HepG2 (cell line): ENCODE results near the gene TNFRSF6B. TPM values are rescaled to one million over a fixed set of nuclear protein-coding genes. Genes with fewer than 3 reads are reported as not detected.

Experiments
- CAMTA2 ChIP-seq: sonication (generic); formaldehyde crosslinking; IDR thresholded peaks from 2 replicates; pipeline ENCODE4 v1.4.0; 2020; ENCODE audit warnings: mild to moderate bottlenecking, missing genetic modification reagents, borderline replicate concordance
- CBFB ChIP-seq: sonication (generic); formaldehyde crosslinking; IDR thresholded peaks from 2 replicates; pipeline ENCODE4 v1.4.0; 2020; ENCODE audit warnings: missing genetic modification reagents
- EP300 ChIP-seq, 3 experiments: sonication (generic) in 1 of 3; formaldehyde crosslinking in 1 of 3; IDR thresholded peaks; 2 replicates each; pipeline versions ENCODE4 v1.5.1 to v1.6.1; 2011 to 2020; ENCODE audit warnings: low read depth in 2 of 3, low read length in 2 of 3, borderline replicate concordance in 1 of 3, improper control_type of control experiment in 1 of 3, mild to moderate bottlenecking in 1 of 3, missing genetic modification reagents in 1 of 3, moderate library complexity in 1 of 3
- ETV6 ChIP-seq: sonication (generic); formaldehyde crosslinking; conservative IDR thresholded peaks from 2 replicates; pipeline ENCODE4 v1.4.0; 2020; ENCODE audit warnings: missing genetic modification reagents
- GPN1 ChIP-seq: sonication (generic); formaldehyde crosslinking; IDR thresholded peaks from 2 replicates; pipeline ENCODE4 v1.5.1; 2020; ENCODE audit warnings: missing genetic modification reagents, borderline replicate concordance
- KLF16 ChIP-seq, 2 experiments: sonication (generic) in 1 of 2; formaldehyde crosslinking in 1 of 2; IDR thresholded peaks; 2 replicates each; pipeline versions ENCODE4 v1.6.1 to v1.8.0; 2016 to 2023; ENCODE audit warnings: missing genetic modification reagents in 2 of 2, missing compliant biosample characterization in 1 of 2
- PTBP1 ChIP-seq: fragments of 200-400 bp; formaldehyde crosslinking; IDR thresholded peaks from 2 replicates; pipeline ENCODE4 v1.6.1; 2018; ENCODE audit warnings: low read length, low read depth; ENCODE audit not compliant: poor library complexity, severe bottlenecking
- SRSF1 ChIP-seq: fragments of 200-400 bp; formaldehyde crosslinking; optimal IDR thresholded peaks from 2 replicates; pipeline ENCODE3; 2017; ENCODE audit warnings: mild to moderate bottlenecking, low read depth, low read length, moderate library complexity
- SRSF9 ChIP-seq: fragments of 200-400 bp; formaldehyde crosslinking; IDR thresholded peaks from 2 replicates; pipeline ENCODE4 v1.6.1; 2018; ENCODE audit warnings: borderline replicate concordance, mild to moderate bottlenecking, low read depth, low read length; ENCODE audit not compliant: insufficient read depth, poor library complexity, severe bottlenecking
- TBL1XR1 ChIP-seq: fragments of 150-350 bp; IDR thresholded peaks from 2 replicates; pipeline ENCODE4 v1.6.1; 2014; ENCODE audit warnings: borderline replicate concordance, low read length; ENCODE audit not compliant: partially characterized antibody
- ZNF552 ChIP-seq: sonication (generic); formaldehyde crosslinking; IDR thresholded peaks from 2 replicates; pipeline ENCODE4 v1.9.0; 2022; ENCODE audit warnings: missing genetic modification reagents, mild to moderate bottlenecking, borderline replicate concordance
- ZNF577 ChIP-seq: sonication (generic); formaldehyde crosslinking; IDR thresholded peaks from 2 replicates; pipeline ENCODE4 v1.4.0; 2020; ENCODE audit warnings: mild to moderate bottlenecking, low read depth, missing genetic modification reagents, borderline replicate concordance
- ZNF619 ChIP-seq: sonication (generic); formaldehyde crosslinking; IDR thresholded peaks from 2 replicates; pipeline ENCODE4 v1.4.0; 2020; ENCODE audit warnings: mild to moderate bottlenecking, missing genetic modification reagents
- ZSCAN29 ChIP-seq: sonication (generic); formaldehyde crosslinking; conservative IDR thresholded peaks from 2 replicates; pipeline ENCODE4 v1.4.0; 2020; ENCODE audit warnings: mild to moderate bottlenecking, missing genetic modification reagents
- polyA plus RNA-seq, 8 experiments: library from polyadenylated mRNA; depleted of rRNA in 3 of 8; stranded (reverse) in 7 of 8; unstranded in 1 of 8; fragments of >200 nt; fragmentation: Illumina TruSeq in 4 of 8; extraction: Trizol in 4 of 8; gene quantifications; 2 replicates each; pipeline versions ENCODE4 v1.2.1 to v1.2.3, GENCODE V29; 2011 to 2016; ENCODE audit warnings: low read depth in 4 of 8, missing spikeins in 1 of 8, mixed read lengths in 1 of 8; ENCODE audit not compliant: insufficient read depth in 1 of 8
- total RNA-seq, 5 experiments: library from RNA; depleted of rRNA; stranded (reverse); fragments of >200 nt; fragmentation: Illumina TruSeq; extraction: Trizol; gene quantifications; 2 replicates each; pipeline ENCODE4 v1.2.3, GENCODE V29; 2016; ENCODE audit warnings: low read depth in 1 of 5
- TF ChIP-seq, protein P1 (sequence below): IDR thresholded peaks from 2 replicates; pipeline ENCODE4 v1.4.0; 2020; ENCODE audit warnings: mild to moderate bottlenecking, missing genetic modification reagents
- TF ChIP-seq, protein P2 (sequence below): sonication (generic); formaldehyde crosslinking; conservative IDR thresholded peaks from 2 replicates; pipeline ENCODE4 v1.4.0; 2020; ENCODE audit warnings: missing genetic modification reagents
- TF ChIP-seq, protein P3 (sequence below): sonication (generic); formaldehyde crosslinking; conservative IDR thresholded peaks from 2 replicates; pipeline ENCODE4 v1.4.0; 2020; ENCODE audit warnings: mild to moderate bottlenecking, missing genetic modification reagents, moderate library complexity

Gene TNFRSF6B
- total and polyA plus RNA-seq, 2 of the 13 experiments (the other 11 are each of a cell fraction or from before 2014, with no cell fraction given), result 0.24 TPM; not detected in 1

DNA sequence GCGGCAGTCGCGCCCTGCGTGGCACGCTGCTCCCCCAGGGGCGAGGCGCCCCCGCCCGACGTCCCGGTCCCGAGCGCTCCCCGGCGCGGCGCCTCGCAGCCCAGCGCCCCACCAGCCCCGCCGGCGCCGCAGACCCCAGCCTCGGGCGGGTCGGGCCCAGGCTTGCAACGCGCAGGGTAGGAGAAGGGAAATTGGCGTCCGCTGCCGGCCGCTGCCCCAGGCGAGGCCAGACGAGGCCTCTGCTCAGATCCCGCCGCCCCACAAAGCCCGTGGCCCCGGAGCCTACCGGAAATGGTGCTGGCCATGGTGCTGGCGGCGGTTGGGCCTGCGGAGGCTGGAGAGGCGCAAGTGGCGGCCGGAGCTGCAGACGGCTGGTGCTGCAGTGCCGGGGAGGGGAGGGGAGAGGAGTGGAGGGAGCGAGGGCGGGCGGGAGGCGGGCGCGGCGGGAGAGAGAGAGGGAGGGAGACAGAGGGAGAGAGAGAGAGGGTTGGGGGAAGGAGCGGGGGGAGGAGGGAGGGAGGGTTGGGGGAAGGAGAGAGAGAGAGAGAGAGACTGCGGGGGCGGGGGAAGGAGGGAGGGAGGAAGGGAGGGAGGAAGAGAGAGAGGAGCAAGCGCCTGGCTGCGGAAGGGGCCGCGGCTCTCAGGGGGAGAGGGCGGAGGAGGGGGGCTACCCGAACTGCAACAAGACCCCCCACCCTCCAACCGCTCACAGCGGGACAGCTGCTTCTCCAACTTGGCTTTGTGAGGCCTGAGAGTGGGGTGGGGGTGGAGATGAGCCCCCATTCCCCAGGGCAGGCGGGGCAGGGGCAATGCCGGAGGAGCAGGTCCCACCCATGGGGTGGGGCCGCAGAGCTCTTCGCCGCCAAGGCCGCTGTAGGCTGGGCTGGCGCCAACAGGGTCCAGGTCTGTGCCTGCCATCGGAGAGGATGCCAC, 43.1 kb upstream of the TNFRSF6B start, which contains the start of gene STMN3 (continued):
- TF ChIP-seq, protein P1, sequence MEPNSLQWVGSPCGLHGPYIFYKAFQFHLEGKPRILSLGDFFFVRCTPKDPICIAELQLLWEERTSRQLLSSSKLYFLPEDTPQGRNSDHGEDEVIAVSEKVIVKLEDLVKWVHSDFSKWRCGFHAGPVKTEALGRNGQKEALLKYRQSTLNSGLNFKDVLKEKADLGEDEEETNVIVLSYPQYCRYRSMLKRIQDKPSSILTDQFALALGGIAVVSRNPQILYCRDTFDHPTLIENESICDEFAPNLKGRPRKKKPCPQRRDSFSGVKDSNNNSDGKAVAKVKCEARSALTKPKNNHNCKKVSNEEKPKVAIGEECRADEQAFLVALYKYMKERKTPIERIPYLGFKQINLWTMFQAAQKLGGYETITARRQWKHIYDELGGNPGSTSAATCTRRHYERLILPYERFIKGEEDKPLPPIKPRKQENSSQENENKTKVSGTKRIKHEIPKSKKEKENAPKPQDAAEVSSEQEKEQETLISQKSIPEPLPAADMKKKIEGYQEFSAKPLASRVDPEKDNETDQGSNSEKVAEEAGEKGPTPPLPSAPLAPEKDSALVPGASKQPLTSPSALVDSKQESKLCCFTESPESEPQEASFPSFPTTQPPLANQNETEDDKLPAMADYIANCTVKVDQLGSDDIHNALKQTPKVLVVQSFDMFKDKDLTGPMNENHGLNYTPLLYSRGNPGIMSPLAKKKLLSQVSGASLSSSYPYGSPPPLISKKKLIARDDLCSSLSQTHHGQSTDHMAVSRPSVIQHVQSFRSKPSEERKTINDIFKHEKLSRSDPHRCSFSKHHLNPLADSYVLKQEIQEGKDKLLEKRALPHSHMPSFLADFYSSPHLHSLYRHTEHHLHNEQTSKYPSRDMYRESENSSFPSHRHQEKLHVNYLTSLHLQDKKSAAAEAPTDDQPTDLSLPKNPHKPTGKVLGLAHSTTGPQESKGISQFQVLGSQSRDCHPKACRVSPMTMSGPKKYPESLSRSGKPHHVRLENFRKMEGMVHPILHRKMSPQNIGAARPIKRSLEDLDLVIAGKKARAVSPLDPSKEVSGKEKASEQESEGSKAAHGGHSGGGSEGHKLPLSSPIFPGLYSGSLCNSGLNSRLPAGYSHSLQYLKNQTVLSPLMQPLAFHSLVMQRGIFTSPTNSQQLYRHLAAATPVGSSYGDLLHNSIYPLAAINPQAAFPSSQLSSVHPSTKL (CRISPR knock-in tag), result peak; percentile 93
- TF ChIP-seq SRSF9, result no peak
- no peak for TF ChIP-seq PTBP1
- peak; percentile 99 for TF ChIP-seq GPN1 (CRISPR knock-in tag)
- TF ChIP-seq, protein P2, sequence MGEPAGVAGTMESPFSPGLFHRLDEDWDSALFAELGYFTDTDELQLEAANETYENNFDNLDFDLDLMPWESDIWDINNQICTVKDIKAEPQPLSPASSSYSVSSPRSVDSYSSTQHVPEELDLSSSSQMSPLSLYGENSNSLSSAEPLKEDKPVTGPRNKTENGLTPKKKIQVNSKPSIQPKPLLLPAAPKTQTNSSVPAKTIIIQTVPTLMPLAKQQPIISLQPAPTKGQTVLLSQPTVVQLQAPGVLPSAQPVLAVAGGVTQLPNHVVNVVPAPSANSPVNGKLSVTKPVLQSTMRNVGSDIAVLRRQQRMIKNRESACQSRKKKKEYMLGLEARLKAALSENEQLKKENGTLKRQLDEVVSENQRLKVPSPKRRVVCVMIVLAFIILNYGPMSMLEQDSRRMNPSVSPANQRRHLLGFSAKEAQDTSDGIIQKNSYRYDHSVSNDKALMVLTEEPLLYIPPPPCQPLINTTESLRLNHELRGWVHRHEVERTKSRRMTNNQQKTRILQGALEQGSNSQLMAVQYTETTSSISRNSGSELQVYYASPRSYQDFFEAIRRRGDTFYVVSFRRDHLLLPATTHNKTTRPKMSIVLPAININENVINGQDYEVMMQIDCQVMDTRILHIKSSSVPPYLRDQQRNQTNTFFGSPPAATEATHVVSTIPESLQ, result peak; percentile 91; the same call in 1 of the 2 replicates
- TF ChIP-seq SRSF1, result no peak
- peak; percentile 99 for TF ChIP-seq ETV6 (CRISPR knock-in tag)
- TF ChIP-seq, protein P3, sequence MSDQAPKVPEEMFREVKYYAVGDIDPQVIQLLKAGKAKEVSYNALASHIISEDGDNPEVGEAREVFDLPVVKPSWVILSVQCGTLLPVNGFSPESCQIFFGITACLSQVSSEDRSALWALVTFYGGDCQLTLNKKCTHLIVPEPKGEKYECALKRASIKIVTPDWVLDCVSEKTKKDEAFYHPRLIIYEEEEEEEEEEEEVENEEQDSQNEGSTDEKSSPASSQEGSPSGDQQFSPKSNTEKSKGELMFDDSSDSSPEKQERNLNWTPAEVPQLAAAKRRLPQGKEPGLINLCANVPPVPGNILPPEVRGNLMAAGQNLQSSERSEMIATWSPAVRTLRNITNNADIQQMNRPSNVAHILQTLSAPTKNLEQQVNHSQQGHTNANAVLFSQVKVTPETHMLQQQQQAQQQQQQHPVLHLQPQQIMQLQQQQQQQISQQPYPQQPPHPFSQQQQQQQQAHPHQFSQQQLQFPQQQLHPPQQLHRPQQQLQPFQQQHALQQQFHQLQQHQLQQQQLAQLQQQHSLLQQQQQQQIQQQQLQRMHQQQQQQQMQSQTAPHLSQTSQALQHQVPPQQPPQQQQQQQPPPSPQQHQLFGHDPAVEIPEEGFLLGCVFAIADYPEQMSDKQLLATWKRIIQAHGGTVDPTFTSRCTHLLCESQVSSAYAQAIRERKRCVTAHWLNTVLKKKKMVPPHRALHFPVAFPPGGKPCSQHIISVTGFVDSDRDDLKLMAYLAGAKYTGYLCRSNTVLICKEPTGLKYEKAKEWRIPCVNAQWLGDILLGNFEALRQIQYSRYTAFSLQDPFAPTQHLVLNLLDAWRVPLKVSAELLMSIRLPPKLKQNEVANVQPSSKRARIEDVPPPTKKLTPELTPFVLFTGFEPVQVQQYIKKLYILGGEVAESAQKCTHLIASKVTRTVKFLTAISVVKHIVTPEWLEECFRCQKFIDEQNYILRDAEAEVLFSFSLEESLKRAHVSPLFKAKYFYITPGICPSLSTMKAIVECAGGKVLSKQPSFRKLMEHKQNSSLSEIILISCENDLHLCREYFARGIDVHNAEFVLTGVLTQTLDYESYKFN (CRISPR knock-in tag), result peak; percentile 62; the same call in 1 of the 2 replicates
- TF ChIP-seq EP300 (IDR thresholded peaks at IDR 0.05; ENCODE audit: low read depth in 2 of 2, low read length in 2 of 2), result 0 out of 4 replicates have a peak, but pooled peaks of 1 of the 2 experiments have one; percentile 39
- TF ChIP-seq EP300 (CRISPR knock-in tag; IDR thresholded peaks at IDR 0.05; ENCODE audit: borderline replicate concordance), result peak; percentile 82
- TF ChIP-seq ZNF552 (CRISPR knock-in tag), result peak; percentile 96
- peak; percentile 22; the same call in 1 of the 2 replicates for TF ChIP-seq CAMTA2 (CRISPR knock-in tag)
- peak; percentile 90; the same call in 1 of the 2 replicates for TF ChIP-seq ZNF577 (CRISPR knock-in tag)
- TF ChIP-seq ZSCAN29 (CRISPR knock-in tag), result no peak; the same call in 1 of the 2 replicates
- no peak for TF ChIP-seq TBL1XR1
- TF ChIP-seq ZNF619 (CRISPR knock-in tag), result peak; percentile 68; the same call in 1 of the 2 replicates
- peak; percentile 85; the same call in 1 of the 2 replicates for TF ChIP-seq CBFB
- TF ChIP-seq KLF16 (CRISPR knock-in tag; IDR thresholded peaks at IDR 0.05), result peak; percentile 97 to 100
